Activated B cell treated with CpG ODN at 0.5 μM for 24 hours (primary cell): ENCODE results near the gene OR10X1. TPM values are rescaled to one million over a fixed set of nuclear protein-coding genes. Genes with fewer than 3 reads are reported as not detected.

ENCODE experiments used
- ATAC-seq: fragments of 200-7000 bp; cut with Tn5 transposase; one replicate; pipeline ENCODE4 v1.10.0; 2021; ENCODE audit warnings: low read depth, mild to moderate bottlenecking, moderate library complexity
- CTCF ChIA-PET: fragments of 350-600 bp; sonication (Branson Sonifier 250); formaldehyde crosslinking; loops from one replicate; lab custom pipeline; 2021; ENCODE audit warnings: antibody characterized with exemption; lab: Charles Lee
- POLR2A ChIA-PET: fragments of 350-600 bp; sonication (Branson Sonifier 250); formaldehyde crosslinking; loops from one replicate; lab custom pipeline; 2021; ENCODE audit warnings: antibody characterized with exemption; lab: Charles Lee
- DNase-seq: peaks from one replicate; pipeline ENCODE4 v3.0.0; 2022
- H3K27ac Mint-ChIP-seq: one replicate; pipeline ENCODE4 v1.8.0; 2020; ENCODE audit warnings: mixed read lengths
- H3K27me3 Mint-ChIP-seq: one replicate; pipeline ENCODE4 v1.8.0; 2021; ENCODE audit warnings: mixed read lengths
- H3K36me3 Mint-ChIP-seq: one replicate; pipeline ENCODE4 v1.8.0; 2021; ENCODE audit warnings: low read depth, mixed read lengths
- H3K4me1 Mint-ChIP-seq: one replicate; pipeline ENCODE4 v1.8.0; 2021; ENCODE audit warnings: mixed read lengths
- H3K4me3 Mint-ChIP-seq: one replicate; pipeline ENCODE4 v1.8.0; 2020; ENCODE audit warnings: mild to moderate bottlenecking, mixed read lengths
- H3K9me3 Mint-ChIP-seq: one replicate; pipeline ENCODE4 v1.8.0; 2020; ENCODE audit warnings: mixed read lengths
- CTCF ChIP-seq: fragments of 200-600 bp; IDR thresholded peaks from one replicate; pipeline ENCODE4 v1.8.0; 2022; ENCODE audit warnings: antibody characterized with exemption, mild to moderate bottlenecking
- intact Hi-C: fragments of 100-400 bp; cut with micrococcal nuclease; formaldehyde crosslinking; loops from one replicate; pipeline ENCODE4 v1.15.1; 2024
- total RNA-seq: library from RNA; stranded (reverse); gene quantifications from 2 replicates; pipeline ENCODE4 v1.2.3, GENCODE V29; 2022

The OR10X1 gene
- total RNA-seq, 1 donor from 2014 or later = not detected

GRCh38 chr1:158552296-158552695 lies 27.4 kb downstream of the OR10X1 start:
- no peaks in the 10 kb centered on the region for H3K4me1 Mint-ChIP-seq
- intact Hi-C loops = no loop called here

GRCh38 chr1:158547533-158547932 lies 32.2 kb downstream of the OR10X1 start:
- no peaks in the 10 kb centered on the region for H3K9me3 Mint-ChIP-seq
- intact Hi-C loops = no loop called here
- POLR2A ChIA-PET = no interaction called here
- H3K27me3 Mint-ChIP-seq = peaks cover 17% of the 10 kb centered on the region
- no peak overlapping the region for H3K27ac Mint-ChIP-seq
- TF ChIP-seq CTCF = no peak
- no peaks in the 10 kb centered on the region for H3K36me3 Mint-ChIP-seq
- H3K4me3 Mint-ChIP-seq = no peak overlapping the region
- ATAC-seq (no peak), DNase-seq (no peak)
- CTCF ChIA-PET = no interaction called here
- H3K4me1 Mint-ChIP-seq = no peaks in the 10 kb centered on the region

More at GRCh38 chr1:158552296-158552695, 27.4 kb downstream of the OR10X1 start:
- Mint-ChIP-seq H3K27ac (no peak overlapping the region), H3K9me3 (no peaks in the 10 kb centered on the region), H3K36me3 (no peaks in the 10 kb centered on the region), H3K27me3 (peaks cover 16% of the 10 kb centered on the region), H3K4me3 (no peak overlapping the region)
- DNase-seq (no peak), ATAC-seq (no peak)
- ChIA-PET POLR2A (no interaction called here), CTCF (no interaction called here)
- no peak for TF ChIP-seq CTCF

- ATAC-seq = no peak
- no peak overlapping the region for H3K27ac Mint-ChIP-seq
- H3K27me3 Mint-ChIP-seq = peaks cover 5% of the 10 kb centered on the region
- no peak for DNase-seq
- TF ChIP-seq CTCF = no peak
- no peaks in the 10 kb centered on the region for H3K4me1 Mint-ChIP-seq
- CTCF ChIA-PET = no interaction called here
- no peaks in the 10 kb centered on the region for H3K9me3 Mint-ChIP-seq
- POLR2A ChIA-PET = no interaction called here
- no peaks in the 10 kb centered on the region for H3K36me3 Mint-ChIP-seq
- H3K4me3 Mint-ChIP-seq = no peak overlapping the region
- intact Hi-C loops = no loop called here
Measured at GRCh38 chr1:158537609-158538008, 42.1 kb downstream of the OR10X1 start.

- Mint-ChIP-seq H3K36me3 (no peaks in the 10 kb centered on the region), H3K4me1 (no peaks in the 10 kb centered on the region), H3K9me3 (no peaks in the 10 kb centered on the region), H3K4me3 (no peak overlapping the region), H3K27me3 (peaks cover 13% of the 10 kb centered on the region), H3K27ac (no peak overlapping the region)
- TF ChIP-seq CTCF = no peak
- ATAC-seq = no peak
- ChIA-PET POLR2A (no interaction called here), CTCF (no interaction called here)
- intact Hi-C loops = no loop called here
- no peak for DNase-seq
Measured at GRCh38 chr1:158534496-158534895, 45.2 kb downstream of the OR10X1 start.

Other genes starting within 250 kb of the OR10X1 start
- not detected in 2 replicates for gene CD1B, start 248.4 kb downstream of the OR10X1 start, total RNA-seq
- not detected in 2 replicates for gene CD1E, start 226.0 kb downstream of the OR10X1 start, total RNA-seq
- not detected in 2 replicates for gene OR10T2, start 180.4 kb downstream of the OR10X1 start, total RNA-seq
- not detected in 2 replicates for gene OR10K2, start 153.7 kb downstream of the OR10X1 start, total RNA-seq
- not detected in 2 replicates for gene OR10K1, start 118.1 kb downstream of the OR10X1 start, total RNA-seq
- not detected in 2 replicates for gene OR10R2, start 107.7 kb downstream of the OR10X1 start, total RNA-seq
- gene OR6Y1, start 25.5 kb downstream of the OR10X1 start, total RNA-seq = not detected in 2 replicates
- gene OR6P1, start 9.3 kb downstream of the OR10X1 start, total RNA-seq = not detected in 2 replicates
- gene OR10Z1, start 25.4 kb upstream of the OR10X1 start, total RNA-seq = not detected in 2 replicates
- gene SPTA1, start 106.8 kb upstream of the OR10X1 start, total RNA-seq = not detected in 2 replicates
- gene OR6K2, start 120.8 kb upstream of the OR10X1 start, total RNA-seq = not detected in 2 replicates
- not detected in 2 replicates for gene OR6K3, start 140.8 kb upstream of the OR10X1 start, total RNA-seq
- gene OR6K6, start 174.8 kb upstream of the OR10X1 start, total RNA-seq = not detected in 2 replicates
- not detected in 2 replicates for gene OR6N1, start 192.3 kb upstream of the OR10X1 start, total RNA-seq
- gene OR6N2, start 201.3 kb upstream of the OR10X1 start, total RNA-seq = not detected in 2 replicates